Brain pericyte (primary cell): ENCODE results near the gene ARIH1.
"Not testable (repeated sequence)": the region's sequence is repeated elsewhere in the genome, so short reads cannot be mapped to it uniquely, and the experiment has no call there.

ENCODE experiments used
- DNase-seq: peaks from one replicate; pipeline ENCODE4 v3.0.0-alpha.2; 2012; ENCODE audit warnings: low read depth, low spot score

The ARIH1 gene

GRCh38 chr15:72599855-72600464, 125.8 kb downstream of the ARIH1 start:
- DNase-seq = no peak

- DNase-seq = no peak
These were observed 130.7 kb downstream of the ARIH1 start for GRCh38 chr15:72604794-72605193.

- DNase-seq = not testable (repeated sequence)
These were observed 134.0 kb downstream of the ARIH1 start for GRCh38 chr15:72608084-72608483.

- no peak for DNase-seq
These were observed 135.7 kb downstream of the ARIH1 start for GRCh38 chr15:72609862-72610261.

- DNase-seq = not testable (repeated sequence)
These were observed 138.2 kb downstream of the ARIH1 start for GRCh38 chr15:72612324-72612723.

GRCh38 chr15:72614810-72615532, 140.8 kb downstream of the ARIH1 start:
- no peak for DNase-seq

- not testable (repeated sequence) for DNase-seq
These were observed 141.6 kb downstream of the ARIH1 start for GRCh38 chr15:72615533-72616233.

GRCh38 chr15:72616491-72617210, 142.5 kb downstream of the ARIH1 start:
- DNase-seq = no peak

- DNase-seq = not testable (repeated sequence)
These were observed 149.7 kb downstream of the ARIH1 start for GRCh38 chr15:72623854-72624253.

- peak; percentile 17 for DNase-seq
These were observed 152.0 kb downstream of the ARIH1 start for GRCh38 chr15:72626153-72626552.

GRCh38 chr15:72628249-72629067, 154.3 kb downstream of the ARIH1 start:
- DNase-seq = not testable (repeated sequence)

GRCh38 chr15:72629068-72629570, 155.0 kb downstream of the ARIH1 start:
- not testable (repeated sequence) for DNase-seq

GRCh38 chr15:72636519-72637282, 162.6 kb downstream of the ARIH1 start:
- not testable (repeated sequence) for DNase-seq

GRCh38 chr15:72639759-72640483, 165.8 kb downstream of the ARIH1 start:
- not testable (repeated sequence) for DNase-seq

- DNase-seq = not testable (repeated sequence)
These were observed 168.1 kb downstream of the ARIH1 start for GRCh38 chr15:72642271-72642670.

- not testable (repeated sequence) for DNase-seq
These were observed 174.6 kb downstream of the ARIH1 start for GRCh38 chr15:72648631-72649253.
